Neural cell (in vitro differentiated cells): ENCODE results near the gene KRT2.

ENCODE experiments used
- CTCF ChIP-seq: fragments of 450-650 bp; IDR thresholded peaks from 2 replicates; pipeline ENCODE4 v1.5.1; 2014; ENCODE audit warnings: antibody characterized with exemption, mild to moderate bottlenecking, moderate library complexity; ENCODE audit not compliant: poor library complexity, severe bottlenecking
- EP300 ChIP-seq: fragments of 450-650 bp; conservative IDR thresholded peaks from 2 replicates; pipeline ENCODE4 v1.6.1; 2014; ENCODE audit warnings: antibody characterized with exemption, mild to moderate bottlenecking, moderate library complexity; ENCODE audit not compliant: poor library complexity, severe bottlenecking
- EZH2 ChIP-seq: fragments of 200-600, 300-800 bp; shearing (Covaris generic), sonication (generic); IDR thresholded peaks from 2 replicates; pipeline ENCODE4 v1.6.1; 2014; ENCODE audit warnings: antibody characterized with exemption, low read length, borderline replicate concordance, mild to moderate bottlenecking; ENCODE audit not compliant: insufficient read depth, poor library complexity, severe bottlenecking
- MXI1 ChIP-seq: fragments of 450-650 bp; conservative IDR thresholded peaks from 2 replicates; pipeline ENCODE4 v1.6.1; 2014; ENCODE audit warnings: antibody characterized with exemption, mild to moderate bottlenecking; ENCODE audit not compliant: poor library complexity, severe bottlenecking
- POLR2AphosphoS5 ChIP-seq: IDR thresholded peaks from 2 replicates; pipeline ENCODE4 v1.6.1; 2012
- RAD21 ChIP-seq: fragments of 450-650 bp; conservative IDR thresholded peaks from 2 replicates; pipeline ENCODE4 v1.6.1; 2014; ENCODE audit warnings: antibody characterized with exemption, mild to moderate bottlenecking, moderate library complexity
- REST ChIP-seq: IDR thresholded peaks from 2 replicates; pipeline ENCODE4 v1.6.1; 2012; ENCODE audit warnings: borderline replicate concordance
- SMC3 ChIP-seq: fragments of 450-650 bp; conservative IDR thresholded peaks from 2 replicates; pipeline ENCODE4 v1.6.1; 2014; ENCODE audit warnings: antibody characterized with exemption, mild to moderate bottlenecking, moderate library complexity; ENCODE audit not compliant: poor library complexity
- TAF1 ChIP-seq: IDR thresholded peaks from 2 replicates; pipeline ENCODE4 v1.6.1; 2012; ENCODE audit warnings: low read depth

GRCh38 chr12:52630008-52630500, 22.0 kb downstream of the KRT2 start:
- TF ChIP-seq SMC3 (no peak), CTCF (no peak), EP300 (no peak), EZH2 (no peak), POLR2AphosphoS5 (no peak), RAD21 (no peak), REST (no peak), TAF1 (no peak), MXI1 (no peak)
